ELR (cell line): ENCODE measurements around the gene NBEA.

Experiments used
- DNase-seq: peaks from one replicate; pipeline ENCODE4 v3.0.0-alpha.2; 2015; ENCODE audit warnings: low read depth

Gene NBEA

GRCh38 chr13:35179920-35180663 is 238.0 kb downstream of the NBEA start:
- DNase-seq, result no peak

- DNase-seq, result no peak
Observed at GRCh38 chr13:35190241-35190640, 248.2 kb downstream of the NBEA start.

GRCh38 chr13:35191883-35192282 is 249.8 kb downstream of the NBEA start:
- no peak for DNase-seq

- no peak for DNase-seq
Observed at GRCh38 chr13:35198613-35199200, 256.6 kb downstream of the NBEA start.

GRCh38 chr13:35208587-35208986 is 266.5 kb downstream of the NBEA start:
- peak; percentile 2 for DNase-seq

GRCh38 chr13:35210261-35210660 is 268.2 kb downstream of the NBEA start:
- DNase-seq, result peak; percentile 44

- DNase-seq, result no peak
Observed at GRCh38 chr13:35211949-35212348, 269.9 kb downstream of the NBEA start.

GRCh38 chr13:35213911-35214310 is 271.8 kb downstream of the NBEA start:
- no peak for DNase-seq

GRCh38 chr13:35216131-35216530 is 274.1 kb downstream of the NBEA start:
- no peak for DNase-seq

GRCh38 chr13:35219021-35219420 is 277.0 kb downstream of the NBEA start:
- no peak for DNase-seq

- no peak for DNase-seq
Observed at GRCh38 chr13:35225159-35225558, 283.1 kb downstream of the NBEA start.

GRCh38 chr13:35225582-35225981 is 283.5 kb downstream of the NBEA start:
- DNase-seq, result no peak

- no peak for DNase-seq
Observed at GRCh38 chr13:35228536-35228935, 286.5 kb downstream of the NBEA start.

- no peak for DNase-seq
Observed at GRCh38 chr13:35231426-35231825, 289.4 kb downstream of the NBEA start.

- no peak for DNase-seq
Observed at GRCh38 chr13:35238274-35238673, 296.2 kb downstream of the NBEA start.

- DNase-seq, result no peak
Observed at GRCh38 chr13:35252536-35253205, 310.6 kb downstream of the NBEA start.

- no peak for DNase-seq
Observed at GRCh38 chr13:35255241-35255640, 313.2 kb downstream of the NBEA start.

GRCh38 chr13:35256459-35257148 is 314.5 kb downstream of the NBEA start:
- no peak for DNase-seq

- no peak for DNase-seq
Observed at GRCh38 chr13:35260316-35260715, 318.2 kb downstream of the NBEA start.

- no peak for DNase-seq
Observed at GRCh38 chr13:35266412-35266811, 324.3 kb downstream of the NBEA start.

- DNase-seq, result no peak
Observed at GRCh38 chr13:35278917-35279316, 336.8 kb downstream of the NBEA start.

- DNase-seq, result no peak
Observed at GRCh38 chr13:35279500-35279899, 337.4 kb downstream of the NBEA start.

GRCh38 chr13:35283856-35284255 is 341.8 kb downstream of the NBEA start:
- peak; percentile 56 for DNase-seq
